Activated CD8-positive, alpha-beta memory T cell treated with anti-CD3 and anti-CD28 coated beads, Interleukin-2, amount 50 U/mL, for 4 hours (primary cell): ENCODE data around the gene ZDHHC14.
"Not testable (repeated sequence)": the region's sequence is repeated elsewhere in the genome, so short reads cannot be mapped to it uniquely, and the experiment has no call there.

Source experiments
- DNase-seq: peaks from one replicate; pipeline ENCODE4 v3.0.0-alpha.2; 2020

The ZDHHC14 gene

GRCh38 chr6:157679605-157680580 is 298.9 kb downstream of the ZDHHC14 start:
- no peak for DNase-seq

- no peak for DNase-seq
Measured at GRCh38 chr6:157681041-157681650, 300.2 kb downstream of the ZDHHC14 start.

DNA sequence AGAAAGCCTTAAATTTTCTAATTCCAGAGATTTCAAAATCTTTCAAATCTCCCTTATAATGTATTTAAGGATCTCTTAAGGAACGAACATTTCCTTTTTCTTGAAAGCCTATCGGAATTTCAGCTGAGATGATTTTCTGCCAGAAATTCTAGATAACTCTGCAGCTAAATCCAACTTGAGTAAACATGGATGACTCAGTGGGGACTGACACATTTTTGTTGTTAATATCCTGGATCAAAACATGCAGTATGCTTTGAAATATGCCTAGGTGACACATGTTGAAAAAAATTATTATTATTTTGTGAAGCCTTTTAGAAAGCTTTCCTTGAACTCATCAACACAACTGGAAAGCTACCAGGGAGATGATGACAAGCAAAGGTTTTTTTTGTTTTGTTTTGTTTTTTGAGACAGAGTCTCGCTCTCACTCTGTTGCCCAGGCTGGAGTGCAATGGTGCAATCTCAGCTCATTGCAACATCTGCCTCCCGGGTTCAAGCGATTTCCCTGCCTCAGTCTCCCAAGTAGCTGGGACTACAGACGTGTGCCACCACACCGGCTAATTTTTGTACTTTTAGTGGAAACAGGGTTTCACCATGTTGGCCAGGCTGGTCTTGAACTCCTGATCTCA is 302.0 kb downstream of the ZDHHC14 start:
- DNase-seq: no peak

- DNase-seq: no peak
Measured at GRCh38 chr6:157683707-157684106, 302.7 kb downstream of the ZDHHC14 start.

DNA sequence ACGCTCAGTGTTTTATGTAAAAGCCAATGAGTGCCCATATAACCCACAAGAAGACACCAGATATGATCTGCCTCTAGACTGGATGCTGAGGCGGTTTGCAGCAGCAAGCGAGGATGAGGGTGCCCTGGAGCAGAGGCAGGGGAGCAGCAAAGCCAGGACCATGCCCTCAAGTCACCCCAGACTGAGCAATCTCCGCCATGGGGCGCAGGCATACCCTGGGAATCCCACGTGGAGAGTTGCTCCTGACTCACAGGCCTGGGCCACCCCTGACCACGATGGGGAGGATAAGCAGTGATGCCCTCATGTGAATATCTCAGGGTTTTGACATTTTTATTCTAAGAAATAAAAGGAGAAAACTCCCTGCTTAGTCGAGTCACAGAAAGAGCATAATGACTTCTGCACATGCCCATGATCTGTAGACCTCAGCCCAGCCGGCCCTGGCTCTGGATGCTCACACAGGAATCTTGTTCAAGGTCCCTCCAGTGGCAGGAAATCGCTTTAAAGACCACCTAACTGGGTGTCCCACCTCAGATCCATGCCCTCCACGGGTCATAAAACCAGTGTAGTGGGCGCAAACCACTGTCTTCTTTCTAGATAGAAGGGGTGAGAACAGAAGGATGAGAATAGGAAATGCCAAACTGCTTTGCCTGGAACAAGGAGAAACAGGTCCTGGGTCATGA is 303.8 kb downstream of the ZDHHC14 start:
- no peak for DNase-seq

- no peak for DNase-seq
Measured at GRCh38 chr6:157685596-157686280, 304.7 kb downstream of the ZDHHC14 start.

DNA sequence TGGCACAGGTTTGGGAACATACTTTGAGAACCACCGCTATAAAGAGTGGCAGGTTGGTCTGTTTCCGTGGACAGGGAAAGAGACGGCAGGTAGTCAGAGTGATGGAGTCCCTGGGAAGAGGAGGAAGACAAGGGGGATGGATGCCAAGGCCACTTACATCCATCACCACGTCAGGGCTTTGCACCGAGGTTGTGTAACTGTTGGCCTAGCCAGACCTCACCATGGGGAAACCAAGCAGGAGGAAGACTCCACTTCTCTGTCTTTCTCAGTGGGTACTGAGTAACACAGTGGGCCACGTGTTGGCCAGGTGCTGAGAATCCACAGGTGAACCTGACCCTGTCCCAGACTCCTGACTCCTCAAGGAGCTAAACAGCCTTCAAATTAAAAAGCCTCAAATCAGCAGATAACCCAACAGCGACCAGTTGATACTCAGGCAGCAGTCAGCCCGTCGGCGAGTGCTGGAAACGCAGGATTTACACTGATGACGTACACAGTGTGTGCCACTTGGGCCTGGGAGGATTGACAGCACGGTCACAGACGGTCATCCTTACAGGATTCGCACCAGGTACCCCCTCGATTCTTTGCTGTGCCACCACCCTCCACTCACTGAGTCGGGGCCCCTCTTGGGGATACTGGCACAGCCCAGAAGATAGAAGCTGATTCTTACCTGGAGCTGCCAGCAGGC is 307.4 kb downstream of the ZDHHC14 start:
- DNase-seq: no peak

GRCh38 chr6:157688960-157689599 is 308.1 kb downstream of the ZDHHC14 start:
- no peak for DNase-seq

GRCh38 chr6:157689875-157690274 is 308.9 kb downstream of the ZDHHC14 start:
- DNase-seq: no peak

DNA sequence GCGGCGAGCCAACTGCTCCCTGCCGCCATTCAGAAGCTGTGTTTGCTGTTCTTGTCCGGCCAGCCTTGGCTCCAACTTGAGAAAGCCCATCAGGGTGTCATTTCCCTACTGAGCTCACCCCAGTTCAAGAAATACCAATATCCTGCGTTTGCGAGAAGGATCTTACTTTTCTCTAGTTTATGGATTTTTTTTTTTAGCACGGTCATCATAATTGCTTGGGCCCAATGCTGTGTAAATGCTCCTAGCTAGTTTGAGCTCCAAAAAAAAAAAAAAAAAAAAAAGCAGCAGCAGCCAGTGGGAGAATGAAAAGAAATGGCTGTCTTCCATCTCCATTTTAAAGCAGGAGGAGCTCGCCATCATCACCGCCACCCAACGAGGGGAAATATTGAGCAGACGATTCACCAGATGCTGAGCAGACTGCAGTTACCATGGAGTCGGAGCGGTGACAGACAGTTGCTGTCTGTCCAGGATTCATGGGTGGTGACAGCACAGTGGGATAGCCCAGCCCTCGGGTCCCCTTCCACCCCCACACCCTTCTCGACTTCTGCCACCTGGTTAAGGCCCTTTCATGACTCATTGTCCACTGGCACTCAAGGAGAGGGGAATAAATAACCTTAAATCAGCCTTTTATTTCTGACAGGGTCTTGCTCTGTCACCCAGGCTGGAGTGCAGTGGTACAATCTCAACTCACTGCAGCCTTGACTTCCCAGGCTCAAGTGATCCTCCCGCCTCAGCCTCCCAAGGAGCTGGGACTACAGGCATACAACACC is 309.6 kb downstream of the ZDHHC14 start:
- DNase-seq: no peak

GRCh38 chr6:157691621-157692020 is 310.6 kb downstream of the ZDHHC14 start:
- not testable (repeated sequence) for DNase-seq

DNA sequence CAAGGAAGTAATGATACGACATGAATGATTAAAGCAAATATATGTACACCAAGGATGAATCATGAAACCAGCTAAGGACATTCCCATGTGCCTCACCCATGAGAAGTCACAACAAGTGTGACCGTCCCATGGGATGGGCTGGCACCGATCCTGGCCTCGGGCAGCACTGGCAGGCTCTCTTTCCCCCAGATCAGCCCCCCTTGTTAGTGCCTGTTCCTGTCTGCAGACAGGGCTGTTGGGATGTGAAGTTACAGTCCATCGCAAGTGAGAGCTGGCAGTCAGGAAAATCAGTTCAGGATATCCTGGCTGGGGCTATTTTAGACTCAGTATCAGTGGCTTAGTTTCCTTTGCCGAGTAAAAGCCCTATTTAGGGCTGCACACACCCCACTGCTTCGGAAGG is 312.9 kb downstream of the ZDHHC14 start:
- DNase-seq: no peak

DNA sequence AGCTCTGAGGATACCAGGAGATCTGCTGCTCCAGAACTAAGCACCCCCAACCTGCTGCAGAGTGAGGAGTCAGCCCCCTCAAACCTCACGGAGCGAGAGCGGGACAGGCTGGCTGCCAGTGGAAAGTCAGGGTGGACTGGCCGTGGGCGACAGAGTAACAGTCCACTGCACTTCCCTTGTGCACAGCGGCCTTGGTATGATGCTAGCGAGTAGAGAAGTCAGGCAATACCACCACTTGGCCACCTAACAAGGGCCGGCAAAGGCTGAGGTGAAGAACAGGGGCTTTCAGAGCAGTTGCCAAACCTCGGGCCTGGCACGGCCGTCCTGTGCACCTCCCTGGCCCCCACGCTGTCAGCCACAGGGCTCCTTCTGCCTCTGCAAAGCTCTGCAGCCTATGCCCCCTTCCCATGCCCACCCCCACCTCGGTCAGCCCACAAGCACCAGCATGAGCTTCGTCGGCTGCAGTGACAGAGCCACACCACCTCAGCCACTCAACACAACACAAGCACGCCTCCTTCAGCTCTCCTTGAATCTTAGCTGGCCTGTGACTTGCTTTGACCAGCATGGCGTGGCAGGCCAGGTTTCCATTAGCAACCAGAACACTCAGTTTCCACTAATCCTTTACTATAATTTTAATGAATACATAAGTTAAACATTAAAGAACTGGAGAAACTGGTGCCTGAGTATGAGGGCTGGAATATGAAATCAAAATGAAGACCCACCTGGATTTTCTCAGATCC is 314.5 kb downstream of the ZDHHC14 start:
- no peak for DNase-seq

GRCh38 chr6:157699777-157700636 is 319.0 kb downstream of the ZDHHC14 start:
- no peak for DNase-seq

- DNase-seq: not testable (repeated sequence)
Measured at GRCh38 chr6:157706351-157706750, 325.4 kb downstream of the ZDHHC14 start.

DNA sequence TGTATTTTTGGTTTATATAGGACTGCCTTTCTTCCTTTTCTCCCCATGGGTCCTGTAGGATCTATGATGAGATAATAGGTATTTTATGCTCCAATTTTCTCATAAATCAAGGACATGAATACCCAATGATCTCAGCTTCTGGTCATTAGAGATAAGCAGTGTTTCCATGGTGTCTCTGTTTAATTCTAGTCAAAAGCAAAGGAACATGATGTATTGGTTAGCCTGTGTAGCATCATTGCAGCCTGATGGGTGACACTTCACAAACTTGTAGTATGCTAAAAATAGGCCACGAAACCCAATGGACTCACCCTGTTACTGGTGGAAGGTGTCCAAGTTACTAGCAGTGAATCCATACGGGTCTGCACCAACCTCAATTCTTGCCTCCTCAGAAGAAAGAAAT is 325.9 kb downstream of the ZDHHC14 start:
- DNase-seq: no peak

DNA sequence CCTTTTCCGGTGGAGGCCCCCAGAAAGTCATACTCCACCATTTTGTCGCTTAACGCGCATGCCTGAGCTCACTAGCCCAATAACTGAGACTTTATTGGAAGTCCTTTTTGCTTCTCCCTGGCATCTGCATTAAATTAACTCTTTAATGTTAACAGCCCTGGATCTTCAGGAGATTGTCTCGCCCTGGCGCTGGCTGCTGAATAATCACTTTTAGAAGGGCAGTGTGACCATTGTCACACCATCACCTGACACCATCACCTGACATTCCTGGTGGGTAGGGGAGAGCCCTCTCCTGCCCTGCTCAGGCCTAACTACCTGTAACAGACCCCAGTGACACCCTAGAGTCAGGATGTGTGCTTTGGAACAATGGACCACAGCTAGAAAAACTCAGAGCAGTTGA is 326.6 kb downstream of the ZDHHC14 start:
- no peak for DNase-seq

DNA sequence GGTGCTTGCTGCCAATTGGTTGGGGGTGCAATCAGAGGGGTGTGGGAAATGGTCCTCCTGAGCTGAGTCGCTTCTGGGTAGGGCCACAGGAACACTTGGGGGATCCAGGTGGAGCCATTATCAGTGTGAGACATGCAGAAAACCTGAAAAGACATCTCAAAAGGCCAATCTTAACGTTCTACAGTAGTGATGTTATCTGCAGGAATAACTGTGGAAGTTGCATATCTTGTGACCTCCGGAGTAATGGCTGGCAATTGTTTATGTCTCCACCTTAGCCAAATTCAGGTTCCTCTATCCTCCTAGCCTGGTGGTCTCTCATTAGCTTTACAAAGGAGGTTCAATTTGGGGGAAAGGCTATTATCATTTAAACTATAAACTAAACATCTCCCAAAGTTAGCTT is 327.2 kb downstream of the ZDHHC14 start:
- no peak for DNase-seq

- no peak for DNase-seq
Measured at GRCh38 chr6:157708933-157709332, 327.9 kb downstream of the ZDHHC14 start.
